T-helper 1 cell treated with Interleukin-12 subunit alpha and Interleukin-12 subunit beta and Interleukin-4 antibody, amounts not matched to agents 30 μg/mL and 1 μg/mL, for 36 hours (primary cell): Measurements from ENCODE around the gene ZNF483.
"Not testable (repeated sequence)": the region's sequence is repeated elsewhere in the genome, so short reads cannot be mapped to it uniquely, and the experiment has no call there.

Experiments used
- H3K27ac Mint-ChIP-seq: one replicate; pipeline ENCODE4 v1.8.0; 2021; ENCODE audit warnings: mild to moderate bottlenecking, mixed read lengths
- H3K27me3 Mint-ChIP-seq: one replicate; pipeline ENCODE4 v1.8.0; 2021; ENCODE audit warnings: low read depth, mixed read lengths
- H3K36me3 Mint-ChIP-seq: one replicate; pipeline ENCODE4 v1.8.0; 2021; ENCODE audit warnings: low read depth, mixed read lengths
- H3K4me1 Mint-ChIP-seq: one replicate; pipeline ENCODE4 v1.8.0; 2021; ENCODE audit warnings: low read depth, mixed read lengths
- H3K4me3 Mint-ChIP-seq: one replicate; pipeline ENCODE4 v1.8.0; 2021; ENCODE audit warnings: mild to moderate bottlenecking, moderate library complexity, mixed read lengths
- H3K9me3 Mint-ChIP-seq: one replicate; pipeline ENCODE4 v1.8.0; 2021; ENCODE audit warnings: mixed read lengths

ZNF483 gene

GRCh38 chr9:111514967-111515366, 10.0 kb upstream of the ZNF483 start:
- Mint-ChIP-seq H3K27me3 (no peaks in the 10 kb centered on the region), H3K9me3 (peaks cover 11% of the 10 kb centered on the region), H3K4me3 (no peak overlapping the region), H3K36me3 (no peaks in the 10 kb centered on the region), H3K27ac (no peak overlapping the region), H3K4me1 (no peaks in the 10 kb centered on the region)

GRCh38 chr9:111516061-111516465, 8.9 kb upstream of the ZNF483 start:
- H3K4me3 Mint-ChIP-seq = no peak overlapping the region
- no peaks in the 10 kb centered on the region for H3K27me3 Mint-ChIP-seq
- no peak overlapping the region for H3K27ac Mint-ChIP-seq
- peaks cover 7% of the 10 kb centered on the region for H3K9me3 Mint-ChIP-seq
- H3K36me3 Mint-ChIP-seq = no peaks in the 10 kb centered on the region
- no peaks in the 10 kb centered on the region for H3K4me1 Mint-ChIP-seq

- peaks cover 18% of the 10 kb centered on the region for H3K4me1 Mint-ChIP-seq
- H3K27ac Mint-ChIP-seq = peak overlapping the region; percentile 70
- H3K4me3 Mint-ChIP-seq = peak overlapping the region; percentile 87
- peaks cover 4% of the 10 kb centered on the region for H3K9me3 Mint-ChIP-seq
- H3K27me3 Mint-ChIP-seq = no peaks in the 10 kb centered on the region
- H3K36me3 Mint-ChIP-seq = peaks cover 8% of the 10 kb centered on the region
Observed at GRCh38 chr9:111524731-111525055, 286 bp upstream of the ZNF483 start.

- Mint-ChIP-seq H3K27ac (peak overlapping the region; percentile 3), H3K4me3 (no peak overlapping the region), H3K9me3 (peaks cover 8% of the 10 kb centered on the region), H3K36me3 (peaks cover 8% of the 10 kb centered on the region), H3K27me3 (no peaks in the 10 kb centered on the region), H3K4me1 (peaks cover 18% of the 10 kb centered on the region)
Observed at GRCh38 chr9:111527347-111527746, 2.4 kb downstream of the ZNF483 start.

- Mint-ChIP-seq H3K27me3 (no peaks in the 10 kb centered on the region), H3K4me3 (no peak overlapping the region), H3K9me3 (peaks cover 25% of the 10 kb centered on the region), H3K27ac (no peak overlapping the region), H3K36me3 (peaks cover 20% of the 10 kb centered on the region), H3K4me1 (peaks cover 15% of the 10 kb centered on the region)
Observed at GRCh38 chr9:111529787-111530186, 4.8 kb downstream of the ZNF483 start.

- Mint-ChIP-seq H3K9me3 (peaks cover 33% of the 10 kb centered on the region), H3K4me1 (peaks cover 3% of the 10 kb centered on the region), H3K36me3 (peaks cover 23% of the 10 kb centered on the region), H3K4me3 (no peak overlapping the region), H3K27me3 (no peaks in the 10 kb centered on the region), H3K27ac (no peak overlapping the region)
Observed at GRCh38 chr9:111531716-111532115, 6.7 kb downstream of the ZNF483 start.

- no peak overlapping the region for H3K27ac Mint-ChIP-seq
- H3K4me1 Mint-ChIP-seq = no peaks in the 10 kb centered on the region
- no peak overlapping the region for H3K4me3 Mint-ChIP-seq
- H3K9me3 Mint-ChIP-seq = peaks cover 37% of the 10 kb centered on the region
- no peaks in the 10 kb centered on the region for H3K27me3 Mint-ChIP-seq
- H3K36me3 Mint-ChIP-seq = peaks cover 19% of the 10 kb centered on the region
Observed at GRCh38 chr9:111533099-111533790, 8.3 kb downstream of the ZNF483 start.

GRCh38 chr9:111542497-111543254, 17.7 kb downstream of the ZNF483 start:
- Mint-ChIP-seq H3K4me3 (no peak overlapping the region), H3K9me3 (peaks cover 77% of the 10 kb centered on the region), H3K4me1 (no peaks in the 10 kb centered on the region), H3K27me3 (no peaks in the 10 kb centered on the region), H3K36me3 (peaks cover 26% of the 10 kb centered on the region), H3K27ac (no peak overlapping the region)

- Mint-ChIP-seq H3K4me3 (no peak overlapping the region), H3K4me1 (no peaks in the 10 kb centered on the region), H3K27ac (no peak overlapping the region), H3K36me3 (peaks cover 15% of the 10 kb centered on the region), H3K27me3 (no peaks in the 10 kb centered on the region), H3K9me3 (peaks cover 73% of the 10 kb centered on the region)
Observed at GRCh38 chr9:111548623-111549022, 23.6 kb downstream of the ZNF483 start.

GRCh38 chr9:111555425-111555824, 30.4 kb downstream of the ZNF483 start:
- H3K36me3 Mint-ChIP-seq, H3K4me3 Mint-ChIP-seq, H3K27ac Mint-ChIP-seq, H3K4me1 Mint-ChIP-seq, H3K27me3 Mint-ChIP-seq: not testable (repeated sequence)
- peaks cover 59% of the 10 kb centered on the region for H3K9me3 Mint-ChIP-seq

- Mint-ChIP-seq H3K4me1 (no peaks in the 10 kb centered on the region), H3K9me3 (peaks cover 42% of the 10 kb centered on the region), H3K27ac (no peak overlapping the region), H3K27me3 (no peaks in the 10 kb centered on the region), H3K36me3 (peaks cover 4% of the 10 kb centered on the region), H3K4me3 (no peak overlapping the region)
Observed at GRCh38 chr9:111559000-111559610, 34.1 kb downstream of the ZNF483 start.

GRCh38 chr9:111561165-111561719, 36.3 kb downstream of the ZNF483 start:
- no peaks in the 10 kb centered on the region for H3K27me3 Mint-ChIP-seq
- no peak overlapping the region for H3K27ac Mint-ChIP-seq
- no peaks in the 10 kb centered on the region for H3K4me1 Mint-ChIP-seq
- H3K36me3 Mint-ChIP-seq = peaks cover 2% of the 10 kb centered on the region
- no peak overlapping the region for H3K4me3 Mint-ChIP-seq
- H3K9me3 Mint-ChIP-seq = peaks cover 27% of the 10 kb centered on the region

- peaks cover 30% of the 10 kb centered on the region for H3K9me3 Mint-ChIP-seq
- no peak overlapping the region for H3K4me3 Mint-ChIP-seq
- H3K36me3 Mint-ChIP-seq = peaks cover 11% of the 10 kb centered on the region
- H3K4me1 Mint-ChIP-seq = no peaks in the 10 kb centered on the region
- no peak overlapping the region for H3K27ac Mint-ChIP-seq
- no peaks in the 10 kb centered on the region for H3K27me3 Mint-ChIP-seq
Observed at GRCh38 chr9:111566234-111566633, 41.3 kb downstream of the ZNF483 start.

GRCh38 chr9:111568127-111568526, 43.1 kb downstream of the ZNF483 start:
- not testable (repeated sequence) for H3K4me3 Mint-ChIP-seq, H3K4me1 Mint-ChIP-seq, H3K27me3 Mint-ChIP-seq, H3K27ac Mint-ChIP-seq
- Mint-ChIP-seq H3K9me3 (peaks cover 35% of the 10 kb centered on the region), H3K36me3 (peaks cover 11% of the 10 kb centered on the region)
